HG03558 (cell line): ENCODE results near the gene CSKMT.
"Not testable (repeated sequence)": the region's sequence is repeated elsewhere in the genome, so short reads cannot be mapped to it uniquely, and the experiment has no call there.

Source experiments
- ATAC-seq: cut with Tn5 transposase; IDR thresholded peaks from one replicate; pipeline ENCODE4 v1.9.1; 2021; ENCODE audit warnings: moderate number of reproducible peaks; ENCODE audit not compliant: unreplicated experiment; ENCODE audit errors: extremely low read depth

CSKMT gene

GRCh38 chr11:62682518-62682917 lies 17.4 kb downstream of the CSKMT start:
- no peak for ATAC-seq

GRCh38 chr11:62687508-62688396 lies 22.6 kb downstream of the CSKMT start:
- ATAC-seq: no peak

- ATAC-seq: no peak
Measured at GRCh38 chr11:62688491-62688890, 23.4 kb downstream of the CSKMT start.

GRCh38 chr11:62689421-62690183 lies 24.5 kb downstream of the CSKMT start, which contains the start of gene LRRN4CL:
LRRN4CL (minus strand) TSS chr11:62689530; CDS start chr11:62688508, 1,022 bp downstream.
- no peak for ATAC-seq

- not testable (repeated sequence) for ATAC-seq
Measured at GRCh38 chr11:62693624-62694023, 28.5 kb downstream of the CSKMT start.

- no peak for ATAC-seq
Measured at GRCh38 chr11:62694455-62695167, 29.5 kb downstream of the CSKMT start.

- no peak for ATAC-seq
Measured at GRCh38 chr11:62702246-62702645, 37.1 kb downstream of the CSKMT start.

GRCh38 chr11:62703921-62704320 lies 38.8 kb downstream of the CSKMT start:
- ATAC-seq: not testable (repeated sequence)

- no peak for ATAC-seq
Measured at GRCh38 chr11:62705413-62705812, 40.3 kb downstream of the CSKMT start.

- no peak for ATAC-seq
Measured at GRCh38 chr11:62705880-62706849, 41.1 kb downstream of the CSKMT start.

GRCh38 chr11:62706850-62707247 lies 41.7 kb downstream of the CSKMT start:
- ATAC-seq: no peak

- no peak for ATAC-seq
Measured at GRCh38 chr11:62707277-62707861, 42.3 kb downstream of the CSKMT start, which contains the start of the genes BSCL2 and GNG3. BSCL2 (minus strand) TSS chr11:62707424; CDS start chr11:62707195, 229 bp downstream. GNG3 (plus strand) TSS chr11:62707676; CDS start chr11:62708296, 620 bp downstream.

GRCh38 chr11:62708392-62708791 lies 43.3 kb downstream of the CSKMT start:
- no peak for ATAC-seq

GRCh38 chr11:62708793-62709192 lies 43.7 kb downstream of the CSKMT start:
- no peak for ATAC-seq

- no peak for ATAC-seq
Measured at GRCh38 chr11:62709247-62710000, 44.3 kb downstream of the CSKMT start.

GRCh38 chr11:62710001-62710345 lies 44.9 kb downstream of the CSKMT start:
- ATAC-seq: no peak

- ATAC-seq: no peak
Measured at GRCh38 chr11:62712276-62712812, 47.2 kb downstream of the CSKMT start.

- no peak for ATAC-seq
Measured at GRCh38 chr11:62712861-62713260, 47.7 kb downstream of the CSKMT start.
